ENCODE data around the gene SWSAP1. TPM values are rescaled to one million over a fixed set of nuclear protein-coding genes. Genes with fewer than 3 reads are reported as not detected.

The SWSAP1 gene
- total and polyA plus RNA-seq, 9 of the 15 experiments (the other 6 are each of a cell fraction or from before 2014, with no cell fraction given): 0.18 to 2.8 (median 1.7) TPM

DNA sequence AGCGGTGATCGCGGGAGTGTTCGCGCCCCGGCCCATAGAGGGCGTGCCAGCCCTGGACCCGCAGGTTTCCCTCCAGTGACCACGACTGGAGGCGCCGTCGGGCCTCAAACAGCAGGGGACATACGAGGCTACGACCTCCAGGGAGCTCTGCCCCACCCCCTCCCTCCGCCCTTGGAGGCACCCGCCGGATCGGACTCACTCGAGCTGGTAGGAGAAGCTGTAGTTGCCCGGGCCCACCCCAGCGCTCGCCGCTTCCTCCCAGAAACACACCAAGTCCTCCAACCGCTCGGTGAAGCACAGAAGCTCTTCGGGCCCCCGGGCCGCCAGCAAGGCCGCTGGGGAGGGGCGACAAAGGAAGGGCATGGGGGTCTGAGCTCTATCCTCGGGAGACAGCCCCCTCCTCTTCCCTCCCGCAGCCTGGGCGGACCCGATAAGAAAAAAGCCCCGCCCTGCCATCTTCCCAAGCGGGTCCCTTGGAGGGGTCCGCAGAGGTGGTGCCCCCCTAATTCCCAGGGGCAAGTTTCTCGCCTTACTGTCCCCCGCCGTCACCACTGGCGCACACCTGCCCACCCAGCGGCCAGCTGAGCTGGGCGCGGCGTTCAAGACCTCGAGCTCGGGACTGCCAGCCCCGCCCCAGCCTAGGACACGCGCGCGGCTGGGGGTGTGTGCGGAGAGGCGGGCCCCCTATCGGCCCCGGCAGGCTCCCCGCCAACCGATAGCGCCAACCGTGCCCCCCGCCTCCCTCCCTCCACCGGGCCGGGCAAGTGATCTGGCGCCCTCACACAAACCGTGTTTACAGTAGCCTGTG, 8.6 kb downstream of the SWSAP1 start (continued):
- TF ChIP-seq AFF1 (IDR thresholded peaks at IDR 0.05; ENCODE audit: low read depth in 1 of 2, partially characterized antibody in 2 of 2): peak in 1 of 2 experiments; percentile 41
- no peak for TF ChIP-seq ZNF431 (CRISPR knock-in tag; IDR thresholded peaks at IDR 0.05)
- TF ChIP-seq ZNF764 (CRISPR knock-in tag; IDR thresholded peaks at IDR 0.05; ENCODE audit: low read depth): no peak
- no peak for TF ChIP-seq SMAD1 (IDR thresholded peaks at IDR 0.05; ENCODE audit: low read depth, low read length, partially characterized antibody)
- TF ChIP-seq, protein P1, sequence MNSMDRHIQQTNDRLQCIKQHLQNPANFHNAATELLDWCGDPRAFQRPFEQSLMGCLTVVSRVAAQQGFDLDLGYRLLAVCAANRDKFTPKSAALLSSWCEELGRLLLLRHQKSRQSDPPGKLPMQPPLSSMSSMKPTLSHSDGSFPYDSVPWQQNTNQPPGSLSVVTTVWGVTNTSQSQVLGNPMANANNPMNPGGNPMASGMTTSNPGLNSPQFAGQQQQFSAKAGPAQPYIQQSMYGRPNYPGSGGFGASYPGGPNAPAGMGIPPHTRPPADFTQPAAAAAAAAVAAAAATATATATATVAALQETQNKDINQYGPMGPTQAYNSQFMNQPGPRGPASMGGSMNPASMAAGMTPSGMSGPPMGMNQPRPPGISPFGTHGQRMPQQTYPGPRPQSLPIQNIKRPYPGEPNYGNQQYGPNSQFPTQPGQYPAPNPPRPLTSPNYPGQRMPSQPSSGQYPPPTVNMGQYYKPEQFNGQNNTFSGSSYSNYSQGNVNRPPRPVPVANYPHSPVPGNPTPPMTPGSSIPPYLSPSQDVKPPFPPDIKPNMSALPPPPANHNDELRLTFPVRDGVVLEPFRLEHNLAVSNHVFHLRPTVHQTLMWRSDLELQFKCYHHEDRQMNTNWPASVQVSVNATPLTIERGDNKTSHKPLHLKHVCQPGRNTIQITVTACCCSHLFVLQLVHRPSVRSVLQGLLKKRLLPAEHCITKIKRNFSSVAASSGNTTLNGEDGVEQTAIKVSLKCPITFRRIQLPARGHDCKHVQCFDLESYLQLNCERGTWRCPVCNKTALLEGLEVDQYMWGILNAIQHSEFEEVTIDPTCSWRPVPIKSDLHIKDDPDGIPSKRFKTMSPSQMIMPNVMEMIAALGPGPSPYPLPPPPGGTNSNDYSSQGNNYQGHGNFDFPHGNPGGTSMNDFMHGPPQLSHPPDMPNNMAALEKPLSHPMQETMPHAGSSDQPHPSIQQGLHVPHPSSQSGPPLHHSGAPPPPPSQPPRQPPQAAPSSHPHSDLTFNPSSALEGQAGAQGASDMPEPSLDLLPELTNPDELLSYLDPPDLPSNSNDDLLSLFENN (IDR thresholded peaks at IDR 0.05; ENCODE audit: low read depth in 2 of 2, low read length in 2 of 2): no peak
- TF ChIP-seq HIVEP1 (CRISPR knock-in tag; IDR thresholded peaks at IDR 0.05): no peak
- TF ChIP-seq RBM25 (IDR thresholded peaks at IDR 0.05; ENCODE audit: low read depth, low read length, severe bottlenecking): peak; percentile 32
- TF ChIP-seq U2AF1 (optimal IDR thresholded peaks at IDR 0.05; ENCODE audit: low read depth, low read length): no peak
- no peak for TF ChIP-seq NR2F6 (CRISPR knock-in tag; IDR thresholded peaks at IDR 0.05)
- 0 out of 2 replicates have a peak, but pooled peaks have one; percentile 59 for TF ChIP-seq ELK3 (CRISPR knock-in tag; IDR thresholded peaks at IDR 0.05)
- TF ChIP-seq, protein P2, sequence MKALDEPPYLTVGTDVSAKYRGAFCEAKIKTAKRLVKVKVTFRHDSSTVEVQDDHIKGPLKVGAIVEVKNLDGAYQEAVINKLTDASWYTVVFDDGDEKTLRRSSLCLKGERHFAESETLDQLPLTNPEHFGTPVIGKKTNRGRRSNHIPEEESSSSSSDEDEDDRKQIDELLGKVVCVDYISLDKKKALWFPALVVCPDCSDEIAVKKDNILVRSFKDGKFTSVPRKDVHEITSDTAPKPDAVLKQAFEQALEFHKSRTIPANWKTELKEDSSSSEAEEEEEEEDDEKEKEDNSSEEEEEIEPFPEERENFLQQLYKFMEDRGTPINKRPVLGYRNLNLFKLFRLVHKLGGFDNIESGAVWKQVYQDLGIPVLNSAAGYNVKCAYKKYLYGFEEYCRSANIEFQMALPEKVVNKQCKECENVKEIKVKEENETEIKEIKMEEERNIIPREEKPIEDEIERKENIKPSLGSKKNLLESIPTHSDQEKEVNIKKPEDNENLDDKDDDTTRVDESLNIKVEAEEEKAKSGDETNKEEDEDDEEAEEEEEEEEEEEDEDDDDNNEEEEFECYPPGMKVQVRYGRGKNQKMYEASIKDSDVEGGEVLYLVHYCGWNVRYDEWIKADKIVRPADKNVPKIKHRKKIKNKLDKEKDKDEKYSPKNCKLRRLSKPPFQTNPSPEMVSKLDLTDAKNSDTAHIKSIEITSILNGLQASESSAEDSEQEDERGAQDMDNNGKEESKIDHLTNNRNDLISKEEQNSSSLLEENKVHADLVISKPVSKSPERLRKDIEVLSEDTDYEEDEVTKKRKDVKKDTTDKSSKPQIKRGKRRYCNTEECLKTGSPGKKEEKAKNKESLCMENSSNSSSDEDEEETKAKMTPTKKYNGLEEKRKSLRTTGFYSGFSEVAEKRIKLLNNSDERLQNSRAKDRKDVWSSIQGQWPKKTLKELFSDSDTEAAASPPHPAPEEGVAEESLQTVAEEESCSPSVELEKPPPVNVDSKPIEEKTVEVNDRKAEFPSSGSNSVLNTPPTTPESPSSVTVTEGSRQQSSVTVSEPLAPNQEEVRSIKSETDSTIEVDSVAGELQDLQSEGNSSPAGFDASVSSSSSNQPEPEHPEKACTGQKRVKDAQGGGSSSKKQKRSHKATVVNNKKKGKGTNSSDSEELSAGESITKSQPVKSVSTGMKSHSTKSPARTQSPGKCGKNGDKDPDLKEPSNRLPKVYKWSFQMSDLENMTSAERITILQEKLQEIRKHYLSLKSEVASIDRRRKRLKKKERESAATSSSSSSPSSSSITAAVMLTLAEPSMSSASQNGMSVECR (CRISPR knock-in tag; IDR thresholded peaks at IDR 0.05): no peak
- peak; percentile 2; the same call in 1 of the 2 replicates for TF ChIP-seq SP1 (CRISPR knock-in tag; IDR thresholded peaks at IDR 0.05)
- peak in 1 of 2 experiments; percentile 30; a peak in 3 of 4 replicates for TF ChIP-seq HDAC1 (IDR thresholded peaks at IDR 0.05)
